Measurements from ENCODE around the gene MCM9.
"Not testable (repeated sequence)": the region's sequence is repeated elsewhere in the genome, so short reads cannot be mapped to it uniquely, and the experiment has no call there.

- not testable (repeated sequence) for TF ChIP-seq POLR2A (IDR thresholded peaks at IDR 0.05; ENCODE audit: low read depth, low read length); CTCF (conservative IDR thresholded peaks at IDR 0.05; ENCODE audit: low read depth, low read length)
Measured at GRCh38 chr6:118796548-118796947, 138.4 kb downstream of the MCM9 start.

All from IMR-90 (cell line).